BLaER1 (cell line): Measurements from ENCODE around the gene MDM2.

Experiments
- H3K27ac ChIP-seq: shearing (Covaris generic); formaldehyde crosslinking; 2 replicates; pipeline ENCODE4 v1.8.1; 2022
- H3K27me3 ChIP-seq: shearing (Covaris generic); formaldehyde crosslinking; 2 replicates; pipeline ENCODE4 v1.8.1; 2022
- H3K36me3 ChIP-seq: shearing (Covaris generic); formaldehyde crosslinking; 2 replicates; pipeline ENCODE4 v1.8.1; 2022
- H3K4me1 ChIP-seq: shearing (Covaris generic); formaldehyde crosslinking; 2 replicates; pipeline ENCODE4 v1.8.1; 2022
- H3K4me2 ChIP-seq: shearing (Covaris generic); formaldehyde crosslinking; 2 replicates; pipeline ENCODE4 v1.8.1; 2022
- H3K4me3 ChIP-seq: shearing (Covaris generic); formaldehyde crosslinking; 2 replicates; pipeline ENCODE4 v1.8.1; 2022
- H3K9ac ChIP-seq: shearing (Covaris generic); formaldehyde crosslinking; 2 replicates; pipeline ENCODE4 v1.8.1; 2022
- H3K9me3 ChIP-seq: shearing (Covaris generic); formaldehyde crosslinking; 2 replicates; pipeline ENCODE4 v1.8.1; 2022
- H4K20me1 ChIP-seq: shearing (Covaris generic); formaldehyde crosslinking; 2 replicates; pipeline ENCODE4 v1.8.1; 2022
- Cebpa-rat ChIP-seq: shearing (Covaris generic); IDR thresholded peaks from 2 replicates; pipeline ENCODE4 v1.8.1; 2022

The MDM2 gene

GRCh38 chr12:68882251-68882964 lies 74.4 kb downstream of the MDM2 start:
- H3K9ac ChIP-seq: no peak overlapping the region
- H3K4me3 ChIP-seq: no peak overlapping the region
- H4K20me1 ChIP-seq: no peaks in the 10 kb centered on the region
- 0 out of 2 replicates have a peak, but pooled peaks cover 3% of the 10 kb centered on the region for H3K36me3 ChIP-seq
- H3K9me3 ChIP-seq: peaks cover 19% of the 10 kb centered on the region
- peak overlapping the region; percentile 70 for H3K4me2 ChIP-seq
- peaks cover 52% of the 10 kb centered on the region for H3K4me1 ChIP-seq
- TF ChIP-seq Cebpa-rat: no peak
- peak overlapping the region; percentile 29; the same call in 1 of the 2 replicates for H3K27ac ChIP-seq
- no peaks in the 10 kb centered on the region for H3K27me3 ChIP-seq

- Histone ChIP-seq H3K36me3 (0 out of 2 replicates have a peak, but pooled peaks cover 3% of the 10 kb centered on the region), H3K4me3 (no peak overlapping the region), H3K27me3 (no peaks in the 10 kb centered on the region), H3K27ac (peak overlapping the region; percentile 29; the same call in 1 of the 2 replicates), H3K9ac (no peak overlapping the region), H3K9me3 (peaks cover 13% of the 10 kb centered on the region), H3K4me2 (peak overlapping the region; percentile 70), H4K20me1 (no peaks in the 10 kb centered on the region), H3K4me1 (peaks cover 54% of the 10 kb centered on the region)
- no peak for TF ChIP-seq Cebpa-rat
These were observed 75.2 kb downstream of the MDM2 start for GRCh38 chr12:68883151-68883550.

- Histone ChIP-seq H4K20me1 (no peaks in the 10 kb centered on the region), H3K36me3 (no peaks in the 10 kb centered on the region), H3K9ac (no peak overlapping the region), H3K4me3 (no peak overlapping the region), H3K27me3 (no peaks in the 10 kb centered on the region), H3K9me3 (peaks cover 2% of the 10 kb centered on the region; the same call in 1 of the 2 replicates), H3K4me1 (peaks cover 54% of the 10 kb centered on the region), H3K4me2 (peak overlapping the region; percentile 64; the same call in 1 of the 2 replicates), H3K27ac (no peak overlapping the region)
- no peak for TF ChIP-seq Cebpa-rat
These were observed 76.3 kb downstream of the MDM2 start for GRCh38 chr12:68884251-68884650.

- H3K9ac ChIP-seq: peak overlapping the region; percentile 22; the same call in 1 of the 2 replicates
- no peaks in the 10 kb centered on the region; the same call in 1 of the 2 replicates for H3K9me3 ChIP-seq
- H3K27me3 ChIP-seq: no peaks in the 10 kb centered on the region
- H3K4me3 ChIP-seq: no peak overlapping the region
- H3K4me1 ChIP-seq: peaks cover 65% of the 10 kb centered on the region
- H3K36me3 ChIP-seq: no peaks in the 10 kb centered on the region
- peak overlapping the region; percentile 60 for H3K27ac ChIP-seq
- no peak for TF ChIP-seq Cebpa-rat
- H4K20me1 ChIP-seq: no peaks in the 10 kb centered on the region
- peak overlapping the region; percentile 64 for H3K4me2 ChIP-seq
These were observed 77.4 kb downstream of the MDM2 start for GRCh38 chr12:68885381-68885780.

- no peaks in the 10 kb centered on the region for H4K20me1 ChIP-seq
- H3K4me1 ChIP-seq: peaks cover 78% of the 10 kb centered on the region
- no peak overlapping the region for H3K4me3 ChIP-seq
- H3K27ac ChIP-seq: no peak overlapping the region
- no peaks in the 10 kb centered on the region for H3K36me3 ChIP-seq
- H3K4me2 ChIP-seq: peak overlapping the region; percentile 64; the same call in 1 of the 2 replicates
- TF ChIP-seq Cebpa-rat: no peak
- H3K9me3 ChIP-seq: no peaks in the 10 kb centered on the region; the same call in 1 of the 2 replicates
- H3K9ac ChIP-seq: no peak overlapping the region
- no peaks in the 10 kb centered on the region for H3K27me3 ChIP-seq
These were observed 78.9 kb downstream of the MDM2 start for GRCh38 chr12:68886636-68887572.

GRCh38 chr12:68887641-68888040 lies 79.7 kb downstream of the MDM2 start:
- Histone ChIP-seq H3K9ac (no peak overlapping the region), H3K36me3 (no peaks in the 10 kb centered on the region), H4K20me1 (no peaks in the 10 kb centered on the region), H3K27me3 (no peaks in the 10 kb centered on the region), H3K27ac (no peak overlapping the region), H3K4me2 (no peak overlapping the region), H3K9me3 (no peaks in the 10 kb centered on the region), H3K4me3 (no peak overlapping the region), H3K4me1 (peaks cover 79% of the 10 kb centered on the region)
- TF ChIP-seq Cebpa-rat: no peak

GRCh38 chr12:68888243-68888642 lies 80.3 kb downstream of the MDM2 start:
- Histone ChIP-seq H3K36me3 (no peaks in the 10 kb centered on the region), H3K4me1 (peaks cover 75% of the 10 kb centered on the region), H4K20me1 (no peaks in the 10 kb centered on the region), H3K4me3 (no peak overlapping the region), H3K27me3 (no peaks in the 10 kb centered on the region), H3K4me2 (no peak overlapping the region), H3K27ac (no peak overlapping the region), H3K9ac (no peak overlapping the region), H3K9me3 (no peaks in the 10 kb centered on the region)
- TF ChIP-seq Cebpa-rat: no peak

- Histone ChIP-seq H4K20me1 (no peaks in the 10 kb centered on the region), H3K36me3 (no peaks in the 10 kb centered on the region), H3K4me3 (no peak overlapping the region), H3K9ac (no peak overlapping the region), H3K4me2 (peak overlapping the region; percentile 62), H3K27me3 (no peaks in the 10 kb centered on the region), H3K9me3 (peaks cover 18% of the 10 kb centered on the region), H3K27ac (no peak overlapping the region), H3K4me1 (peaks cover 75% of the 10 kb centered on the region)
- no peak for TF ChIP-seq Cebpa-rat
These were observed 82.7 kb downstream of the MDM2 start for GRCh38 chr12:68890701-68891113.

GRCh38 chr12:68891141-68891540 lies 83.2 kb downstream of the MDM2 start:
- no peak for TF ChIP-seq Cebpa-rat
- H3K9ac ChIP-seq: no peak overlapping the region
- no peak overlapping the region for H3K4me3 ChIP-seq
- no peak overlapping the region for H3K27ac ChIP-seq
- H3K4me1 ChIP-seq: peaks cover 75% of the 10 kb centered on the region
- H3K4me2 ChIP-seq: peak overlapping the region; percentile 62; the same call in 1 of the 2 replicates
- H3K9me3 ChIP-seq: peaks cover 18% of the 10 kb centered on the region
- no peaks in the 10 kb centered on the region for H4K20me1 ChIP-seq
- H3K36me3 ChIP-seq: no peaks in the 10 kb centered on the region
- no peaks in the 10 kb centered on the region for H3K27me3 ChIP-seq
